Gastrocnemius medialis (tissue), 4 donors: ENCODE results near the gene COLQ. TPM values are rescaled to one million over a fixed set of nuclear protein-coding genes. Genes with fewer than 3 reads are reported as not detected.
"Not testable (repeated sequence)": the region's sequence is repeated elsewhere in the genome, so short reads cannot be mapped to it uniquely, and the experiment has no call there.

ENCODE experiments used
- ATAC-seq, 2 donors: fragments of 150-250 bp; one replicate each; pipeline ENCODE4 v1.9.1; 2016
- DNase-seq, 2 donors: peaks; one replicate each; pipeline ENCODE4 v3.0.0-alpha.2; 2019
- H3K27ac ChIP-seq, 4 donors: fragments of 200-600 bp; sonication (generic); 1 replicate in 1 of 4; 2 replicates in 3 of 4; pipeline ENCODE4 v1.5.1; 2016 to 2018; ENCODE audit warnings: mild to moderate bottlenecking in 2 of 4, moderate library complexity in 1 of 4
- H3K27me3 ChIP-seq, 3 donors: fragments of 200-600 bp; sonication (generic) in 2 of 3; 1 replicate in 1 of 3; 2 replicates in 2 of 3; pipeline versions ENCODE4 v1.5.1 to v1.6.0; 2016 to 2019; ENCODE audit warnings: mild to moderate bottlenecking in 1 of 3, moderate library complexity in 1 of 3
- H3K36me3 ChIP-seq, 2 donors: fragments of 200-600 bp; sonication (generic) in 1 of 2; one replicate each; pipeline ENCODE4 v1.5.1; 2017 to 2018
- H3K4me1 ChIP-seq, 2 donors: fragments of 200-600 bp; sonication (generic) in 1 of 2; one replicate each; pipeline ENCODE4 v1.5.1; 2016 to 2017; ENCODE audit warnings: mild to moderate bottlenecking in 2 of 2
- H3K4me3 ChIP-seq, 4 donors: fragments of 200-600 bp; sonication (generic) in 3 of 4; 1 replicate in 1 of 4; 2 replicates in 3 of 4; pipeline ENCODE4 v1.5.1; 2016 to 2019; ENCODE audit warnings: mild to moderate bottlenecking in 2 of 4
- H3K9me3 ChIP-seq, 3 donors: fragments of 200-600 bp; sonication (generic) in 2 of 3; 1 replicate in 1 of 3; 2 replicates in 2 of 3; pipeline ENCODE4 v1.5.1; 2016 to 2019
- POLR2A ChIP-seq, 2 donors: fragments of 450-650 bp; IDR thresholded peaks; one replicate each; pipeline ENCODE4 v1.6.1; 2017; ENCODE audit warnings: antibody characterized with exemption in 2 of 2, mild to moderate bottlenecking in 2 of 2, moderate library complexity in 2 of 2
- in situ Hi-C, 4 donors: fragments of 200-750 bp; cut with MboI; loops; one replicate each; pipeline versions ENCODE4 v1.15.0 to v1.8.0; 2017; ENCODE audit warnings: low sequenced_read_pairs in 4 of 4
- intact Hi-C: fragments of 100-400 bp; cut with DNase I; formaldehyde crosslinking; loops from one replicate; pipeline ENCODE4 v1.15.1; 2023; ENCODE audit warnings: low total_unique reads
- total RNA-seq, 4 donors: library from RNA; depleted of rRNA; stranded (reverse); fragments of >200 nt; gene quantifications; one replicate each; pipeline versions ENCODE4 v1.1.0 to v1.2.3, GENCODE V29; 2016
- TF ChIP-seq, protein P1 (sequence below), 5 experiments: fragments of 450-650 bp in 3 of 5; fragments of 200-600 bp in 2 of 5; sonication (generic) in 2 of 5; IDR thresholded peaks in 4 of 5; conservative IDR thresholded peaks in 1 of 5; 1 replicate in 4 of 5; 2 replicates in 1 of 5; pipeline ENCODE4 v1.5.1; 2016 to 2019; ENCODE audit warnings: antibody characterized with exemption in 5 of 5, mild to moderate bottlenecking in 3 of 5, moderate library complexity in 3 of 5

The COLQ gene
- total RNA-seq, 4 donors from 2014 or later = 2.8 to 4.7 (median 3.0) TPM

DNA sequence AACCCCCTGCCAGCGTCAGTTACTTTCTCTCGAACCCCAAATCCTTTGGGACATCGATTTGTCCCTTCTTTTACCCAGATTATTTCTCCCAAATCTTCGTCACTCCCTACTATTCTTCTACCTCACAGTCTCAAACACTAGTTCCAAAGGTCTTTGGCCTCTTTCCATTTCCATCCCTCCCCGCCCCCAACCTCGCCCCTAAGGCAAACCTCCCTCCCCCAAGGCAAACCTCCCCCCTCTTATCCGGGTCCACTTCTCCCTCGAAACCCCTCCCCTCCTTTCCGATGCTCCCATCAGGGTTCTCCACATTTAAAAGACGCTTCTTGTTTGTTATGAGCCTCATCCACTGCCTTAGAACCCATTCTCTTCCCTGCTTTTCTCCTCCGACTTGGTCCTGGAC is 93.5 kb downstream of the COLQ start:
- peaks cover 0 to 48% of the 10 kb centered on the region in 2 donors for H3K36me3 ChIP-seq

GRCh38 chr3:15427182-15427880 is 94.2 kb downstream of the COLQ start, which contains the start of the genes EAF1 and METTL6:
Gene EAF1, plus strand, starts transcription at chr3:15427598. Its CDS starts 182 bp downstream, at chr3:15427780.
Gene METTL6, minus strand, starts transcription at chr3:15427544. Its CDS starts 1,033 bp downstream, at chr3:15426511.
- no peaks in the 10 kb centered on the region for H3K27me3 ChIP-seq
- H3K36me3 ChIP-seq = peaks cover 0 to 42% of the 10 kb centered on the region in 2 donors
- peak within 1 kb of the TSS; percentile 85 to 88 (median 87) for H3K27ac ChIP-seq
- DNase-seq (peak; percentile 64 to 72), ATAC-seq (peak; percentile 90 to 94)
- H3K4me1 ChIP-seq = peaks cover 33 to 40% of the 10 kb centered on the region in 2 donors
- peak; percentile 25 to 43 for TF ChIP-seq POLR2A (IDR thresholded peaks at IDR 0.05)
- TF ChIP-seq, protein P1, sequence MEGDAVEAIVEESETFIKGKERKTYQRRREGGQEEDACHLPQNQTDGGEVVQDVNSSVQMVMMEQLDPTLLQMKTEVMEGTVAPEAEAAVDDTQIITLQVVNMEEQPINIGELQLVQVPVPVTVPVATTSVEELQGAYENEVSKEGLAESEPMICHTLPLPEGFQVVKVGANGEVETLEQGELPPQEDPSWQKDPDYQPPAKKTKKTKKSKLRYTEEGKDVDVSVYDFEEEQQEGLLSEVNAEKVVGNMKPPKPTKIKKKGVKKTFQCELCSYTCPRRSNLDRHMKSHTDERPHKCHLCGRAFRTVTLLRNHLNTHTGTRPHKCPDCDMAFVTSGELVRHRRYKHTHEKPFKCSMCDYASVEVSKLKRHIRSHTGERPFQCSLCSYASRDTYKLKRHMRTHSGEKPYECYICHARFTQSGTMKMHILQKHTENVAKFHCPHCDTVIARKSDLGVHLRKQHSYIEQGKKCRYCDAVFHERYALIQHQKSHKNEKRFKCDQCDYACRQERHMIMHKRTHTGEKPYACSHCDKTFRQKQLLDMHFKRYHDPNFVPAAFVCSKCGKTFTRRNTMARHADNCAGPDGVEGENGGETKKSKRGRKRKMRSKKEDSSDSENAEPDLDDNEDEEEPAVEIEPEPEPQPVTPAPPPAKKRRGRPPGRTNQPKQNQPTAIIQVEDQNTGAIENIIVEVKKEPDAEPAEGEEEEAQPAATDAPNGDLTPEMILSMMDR (IDR thresholded peaks at IDR 0.05 in 4 of 5, conservative IDR thresholded peaks at IDR 0.05 in 1 of 5) = peak in 4 of 5 experiments; percentile 20 to 49 (median 48)
- in situ Hi-C loops = loop anchor here (5.0 to 25.0 kb wide), 3 partner anchors 127 to 135 kb away; no protein-coding TSS in a partner anchor
- no peaks in the 10 kb centered on the region for H3K9me3 ChIP-seq
- H3K4me3 ChIP-seq = peak within 1 kb of the TSS; percentile 80 to 100 (median 90)
- intact Hi-C loops = loop anchor here (1.0 to 5.0 kb wide), 3 partner anchors 78 to 225 kb away; no protein-coding TSS in a partner anchor

More for the DNA sequence above, 93.5 kb downstream of the COLQ start:
- no peak for DNase-seq
- peak overlapping the region; percentile 80 to 100 (median 90) for H3K4me3 ChIP-seq
- TF ChIP-seq, protein P1 (IDR thresholded peaks at IDR 0.05 in 4 of 5, conservative IDR thresholded peaks at IDR 0.05 in 1 of 5) = no peak
- TF ChIP-seq POLR2A (IDR thresholded peaks at IDR 0.05) = no peak
- peak; percentile 8 to 43 for ATAC-seq
- H3K4me1 ChIP-seq = peaks cover 33 to 40% of the 10 kb centered on the region in 2 donors
- H3K9me3 ChIP-seq = no peaks in the 10 kb centered on the region
- H3K27ac ChIP-seq = peak overlapping the region; percentile 85 to 88 (median 87)
- in situ Hi-C loops = loop anchor here (5.0 to 25.0 kb wide), 3 partner anchors 127 to 134 kb away; no protein-coding TSS in a partner anchor
- H3K27me3 ChIP-seq = no peaks in the 10 kb centered on the region
- intact Hi-C loops = loop anchor here (1.0 to 5.0 kb wide), 3 partner anchors 77 to 226 kb away; no protein-coding TSS in a partner anchor

DNA sequence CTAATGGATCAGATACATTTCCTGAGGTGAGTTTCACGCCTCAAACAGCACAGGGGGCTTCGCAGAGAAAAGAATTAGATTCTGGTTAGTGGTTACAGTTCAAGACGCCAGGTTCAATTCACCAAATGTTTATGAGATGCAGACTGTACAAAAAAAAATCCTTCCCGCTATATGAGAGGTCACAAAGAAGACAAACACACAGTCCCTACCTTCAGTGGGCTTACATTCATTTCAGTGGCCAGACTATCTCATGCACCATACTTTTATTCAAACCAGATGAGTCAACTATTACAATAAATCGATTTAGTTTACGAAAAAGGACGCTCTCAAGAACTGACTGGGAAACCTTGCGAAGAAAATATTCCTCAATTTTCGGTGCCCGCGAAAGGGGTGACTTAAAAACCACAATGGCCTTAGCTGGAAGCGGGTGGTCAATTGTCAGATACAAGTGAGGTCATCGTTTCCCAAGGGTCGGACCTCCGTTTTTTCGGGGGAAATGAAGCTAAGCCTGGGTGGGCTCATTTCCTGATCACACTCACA is 94.9 kb downstream of the COLQ start:
- in situ Hi-C loops = loop anchor here (5.0 to 25.0 kb wide), 3 partner anchors 128 to 136 kb away; no protein-coding TSS in a partner anchor
- ATAC-seq (no peak), DNase-seq (no peak)
- Histone ChIP-seq H3K4me1 (peaks cover 33 to 39% of the 10 kb centered on the region in 2 donors), H3K27ac (peak overlapping the region; percentile 85 to 88 (median 87)), H3K36me3 (peaks cover 0 to 42% of the 10 kb centered on the region in 2 donors), H3K4me3 (peak overlapping the region; percentile 80 to 100 (median 90)), H3K9me3 (no peaks in the 10 kb centered on the region), H3K27me3 (no peaks in the 10 kb centered on the region)
- intact Hi-C loops = loop anchor here (1.0 to 5.0 kb wide), 3 partner anchors 79 to 224 kb away; no protein-coding TSS in a partner anchor
- TF ChIP-seq POLR2A (IDR thresholded peaks at IDR 0.05) = no peak
- TF ChIP-seq, protein P1 (IDR thresholded peaks at IDR 0.05 in 4 of 5, conservative IDR thresholded peaks at IDR 0.05 in 1 of 5) = no peak

- H3K4me1 ChIP-seq = peaks cover 4% of the 10 kb centered on the region in 2 donors
- DNase-seq (no peak), ATAC-seq (no peak)
- peaks cover 0 to 35% of the 10 kb centered on the region in 2 donors for H3K36me3 ChIP-seq
- no peaks in the 10 kb centered on the region for H3K27me3 ChIP-seq
- H3K4me3 ChIP-seq = no peak overlapping the region
- TF ChIP-seq, protein P1 (IDR thresholded peaks at IDR 0.05 in 4 of 5, conservative IDR thresholded peaks at IDR 0.05 in 1 of 5) = no peak
- no peak for TF ChIP-seq POLR2A (IDR thresholded peaks at IDR 0.05)
- intact Hi-C loops = no loop called here
- no peaks in the 10 kb centered on the region for H3K9me3 ChIP-seq
- in situ Hi-C loops = loop anchor here in 2 of 4 donors (10.0 to 25.0 kb wide), 2 partner anchors 134 to 309 kb away; no protein-coding TSS in a partner anchor
- H3K27ac ChIP-seq = no peak overlapping the region
Measured at GRCh38 chr3:15420871-15421270, 100.6 kb downstream of the COLQ start.

GRCh38 chr3:15410966-15411365 is 110.5 kb downstream of the COLQ start:
- peaks cover 0 to 43% of the 10 kb centered on the region in 2 donors for H3K36me3 ChIP-seq
- H3K9me3 ChIP-seq, H3K27ac ChIP-seq, H3K4me3 ChIP-seq, H3K4me1 ChIP-seq, ATAC-seq, H3K27me3 ChIP-seq, DNase-seq, intact Hi-C loops: not testable (repeated sequence)
- in situ Hi-C loops = loop anchor here in 1 of 4 donors (25.0 kb wide), 1 partner anchor 299 kb away; no protein-coding TSS in a partner anchor
